ENCODE measurements around the gene TBC1D2B. TPM values are rescaled to one million over a fixed set of nuclear protein-coding genes. Genes with fewer than 3 reads are reported as not detected.

TBC1D2B gene
- total and polyA plus RNA-seq, 8 donors, result 13.4 to 35.8 (median 22.6) TPM

DNA sequence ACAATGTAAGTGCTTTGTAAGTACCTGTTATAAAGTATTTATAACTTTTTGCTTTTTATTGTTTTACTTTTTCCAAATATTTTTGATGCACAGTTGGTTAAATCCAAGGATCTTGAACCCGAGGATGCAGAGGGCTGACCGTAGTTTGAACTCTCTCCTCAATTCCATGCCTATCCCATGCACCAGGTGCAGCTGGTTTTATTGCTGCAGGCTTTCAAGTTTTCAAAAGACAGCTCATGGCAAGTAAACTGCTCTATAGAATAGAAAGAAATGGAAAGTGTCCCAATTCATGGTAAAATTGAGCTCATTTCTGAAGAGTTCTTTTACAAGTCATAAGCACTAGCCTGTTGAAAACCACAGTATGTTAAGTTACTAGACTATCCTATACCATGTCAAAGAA is 131.9 kb downstream of the TBC1D2B start:
- DNase-seq (no peak), FAIRE-seq (no peak), ATAC-seq (no peak)
- Histone ChIP-seq H3K9me3 (no peaks in the 10 kb centered on the region), H3K4me1 (no peaks in the 10 kb centered on the region), H3K4me3 (no peak overlapping the region), H3K27me3 (no peaks in the 10 kb centered on the region), H3K36me3 (no peaks in the 10 kb centered on the region), H3K27ac (no peak overlapping the region)
- TF ChIP-seq, protein P1, sequence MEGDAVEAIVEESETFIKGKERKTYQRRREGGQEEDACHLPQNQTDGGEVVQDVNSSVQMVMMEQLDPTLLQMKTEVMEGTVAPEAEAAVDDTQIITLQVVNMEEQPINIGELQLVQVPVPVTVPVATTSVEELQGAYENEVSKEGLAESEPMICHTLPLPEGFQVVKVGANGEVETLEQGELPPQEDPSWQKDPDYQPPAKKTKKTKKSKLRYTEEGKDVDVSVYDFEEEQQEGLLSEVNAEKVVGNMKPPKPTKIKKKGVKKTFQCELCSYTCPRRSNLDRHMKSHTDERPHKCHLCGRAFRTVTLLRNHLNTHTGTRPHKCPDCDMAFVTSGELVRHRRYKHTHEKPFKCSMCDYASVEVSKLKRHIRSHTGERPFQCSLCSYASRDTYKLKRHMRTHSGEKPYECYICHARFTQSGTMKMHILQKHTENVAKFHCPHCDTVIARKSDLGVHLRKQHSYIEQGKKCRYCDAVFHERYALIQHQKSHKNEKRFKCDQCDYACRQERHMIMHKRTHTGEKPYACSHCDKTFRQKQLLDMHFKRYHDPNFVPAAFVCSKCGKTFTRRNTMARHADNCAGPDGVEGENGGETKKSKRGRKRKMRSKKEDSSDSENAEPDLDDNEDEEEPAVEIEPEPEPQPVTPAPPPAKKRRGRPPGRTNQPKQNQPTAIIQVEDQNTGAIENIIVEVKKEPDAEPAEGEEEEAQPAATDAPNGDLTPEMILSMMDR (IDR thresholded peaks at IDR 0.05), result no peak
- intact Hi-C loops (cut with DNase I), result no loop called here
- WGBS, 2 donors, result 75 to 89% methylated on average over 2 of the region's 2 CpGs

Other genes with a start within 250 kb of the TBC1D2B start
- gene SH2D7, start 14.8 kb upstream of the TBC1D2B start, total RNA-seq, result 1 to 10 TPM in 1 of 6 donors, under 1 TPM in 4, not detected in 1; 0.04 to 1.8 (median 0.14) TPM
- under 1 TPM; 0.15 to 0.19 TPM for gene SH2D7, start 14.8 kb upstream of the TBC1D2B start, polyA plus RNA-seq
- gene CIB2, start 53.7 kb upstream of the TBC1D2B start, total RNA-seq, result 1 to 10 TPM; 2.6 to 5.1 (median 4.4) TPM
- gene CIB2, start 53.7 kb upstream of the TBC1D2B start, polyA plus RNA-seq, result 1 to 10 TPM; 1.5 to 3.3 TPM
- gene IDH3A, start 71.7 kb upstream of the TBC1D2B start, total RNA-seq, result 10 to 100 TPM; 18.9 to 32.1 (median 27.5) TPM
- 10 to 100 TPM; 10.2 to 22.4 TPM for gene IDH3A, start 71.7 kb upstream of the TBC1D2B start, polyA plus RNA-seq
- under 1 TPM in 1 of 6 donors, not detected in 5; 0.04 TPM for gene ACSBG1, start 156.9 kb upstream of the TBC1D2B start, total RNA-seq
- under 1 TPM; 0.04 to 0.12 TPM for gene ACSBG1, start 156.9 kb upstream of the TBC1D2B start, polyA plus RNA-seq
- 1 to 10 TPM; 2.3 to 9.0 (median 4.4) TPM for gene DNAJA4, start 186.9 kb upstream of the TBC1D2B start, total RNA-seq
- 10 to 100 TPM in 1 of 2 donors, 1 to 10 TPM in 1; 5.7 to 16.1 TPM for gene DNAJA4, start 186.9 kb upstream of the TBC1D2B start, polyA plus RNA-seq
- gene SKIC8, start 221.9 kb upstream of the TBC1D2B start, total RNA-seq, result 10 to 100 TPM; 17.2 to 25.4 (median 19.4) TPM
- gene SKIC8, start 221.9 kb upstream of the TBC1D2B start, polyA plus RNA-seq, result 10 to 100 TPM; 27.2 to 44.6 TPM